Parathyroid adenoma (tissue), 2 donors: ENCODE results near the gene RNF214.

Experiments
- H2AFZ ChIP-seq: fragments of 300-600 bp; sonication (generic); one replicate; pipeline ENCODE4 v1.7.0; 2017; ENCODE audit warnings: antibody characterized with exemption, mild to moderate bottlenecking
- H3K27ac ChIP-seq: fragments of 300-600 bp; sonication (generic); one replicate; pipeline ENCODE4 v1.7.0; 2017
- H3K27me3 ChIP-seq: fragments of 300-600 bp; sonication (generic); one replicate; pipeline ENCODE4 v1.7.0; 2017; ENCODE audit warnings: low read length; ENCODE audit not compliant: control insufficient read depth, insufficient read depth
- H3K36me3 ChIP-seq: fragments of 300-600 bp; sonication (generic); one replicate; pipeline ENCODE4 v1.7.0; 2017; ENCODE audit warnings: low read length; ENCODE audit not compliant: control insufficient read depth, insufficient read depth
- H3K4me1 ChIP-seq: fragments of 300-600 bp; sonication (generic); one replicate; pipeline ENCODE4 v1.7.0; 2017; ENCODE audit warnings: control low read depth
- H3K4me2 ChIP-seq: fragments of 300-600 bp; sonication (generic); one replicate; pipeline ENCODE4 v1.7.0; 2017; ENCODE audit warnings: low read length
- H3K4me3 ChIP-seq: fragments of 300-600 bp; sonication (generic); one replicate; pipeline ENCODE4 v1.7.0; 2017; ENCODE audit warnings: low read depth, low read length
- H3K79me2 ChIP-seq: fragments of 300-600 bp; sonication (generic); one replicate; pipeline ENCODE4 v1.7.0; 2017; ENCODE audit warnings: control low read depth
- H3K9ac ChIP-seq: fragments of 300-600 bp; sonication (generic); one replicate; pipeline ENCODE4 v1.7.0; 2017; ENCODE audit warnings: mild to moderate bottlenecking
- H3K9me3 ChIP-seq: fragments of 300-600 bp; sonication (generic); one replicate; pipeline ENCODE4 v1.7.0; 2017; ENCODE audit warnings: low read length; ENCODE audit not compliant: control insufficient read depth
- CTCF ChIP-seq: fragments of 300-600 bp; sonication (generic); IDR thresholded peaks from one replicate; pipeline ENCODE4 v1.7.0; 2017; ENCODE audit warnings: antibody characterized with exemption, mild to moderate bottlenecking
- donor health status: primary hyperparathyroidism.

Gene RNF214

GRCh38 chr11:117278347-117278746 is 45.9 kb downstream of the RNF214 start:
- H3K27ac ChIP-seq, result no peak overlapping the region
- H3K9ac ChIP-seq, result no peak overlapping the region
- H3K36me3 ChIP-seq, result no peaks in the 10 kb centered on the region
- H3K4me3 ChIP-seq, result no peak overlapping the region
- no peaks in the 10 kb centered on the region for H3K9me3 ChIP-seq
- no peaks in the 10 kb centered on the region for H3K27me3 ChIP-seq
- H3K4me1 ChIP-seq, result no peaks in the 10 kb centered on the region
- no peak overlapping the region for H3K4me2 ChIP-seq
- H3K79me2 ChIP-seq, result no peaks in the 10 kb centered on the region
- H2AFZ ChIP-seq, result no peak overlapping the region
- TF ChIP-seq CTCF, result no peak

GRCh38 chr11:117279711-117280376 is 47.4 kb downstream of the RNF214 start:
- no peak overlapping the region for H2AFZ ChIP-seq

GRCh38 chr11:117281159-117281558 is 48.7 kb downstream of the RNF214 start:
- H3K27me3 ChIP-seq, result no peaks in the 10 kb centered on the region
- H3K9me3 ChIP-seq, result no peaks in the 10 kb centered on the region
- H3K79me2 ChIP-seq, result no peaks in the 10 kb centered on the region
- no peaks in the 10 kb centered on the region for H3K36me3 ChIP-seq
- H3K4me2 ChIP-seq, result no peak overlapping the region
- no peak overlapping the region for H3K9ac ChIP-seq
- H3K4me1 ChIP-seq, result no peaks in the 10 kb centered on the region
- no peak for TF ChIP-seq CTCF
- H3K27ac ChIP-seq, result no peak overlapping the region
- H3K4me3 ChIP-seq, result no peak overlapping the region
- H2AFZ ChIP-seq, result no peak overlapping the region

More at GRCh38 chr11:117279711-117280376, 47.4 kb downstream of the RNF214 start:
- H3K9ac ChIP-seq, result no peak overlapping the region
- no peak overlapping the region for H3K4me2 ChIP-seq
- no peak for TF ChIP-seq CTCF
- no peaks in the 10 kb centered on the region for H3K27me3 ChIP-seq
- no peaks in the 10 kb centered on the region for H3K79me2 ChIP-seq
- no peaks in the 10 kb centered on the region for H3K9me3 ChIP-seq
- no peaks in the 10 kb centered on the region for H3K36me3 ChIP-seq
- no peak overlapping the region for H3K27ac ChIP-seq
- no peak overlapping the region for H3K4me3 ChIP-seq
- no peaks in the 10 kb centered on the region for H3K4me1 ChIP-seq

GRCh38 chr11:117281869-117282268 is 49.4 kb downstream of the RNF214 start:
- H3K4me2 ChIP-seq, result no peak overlapping the region
- H2AFZ ChIP-seq, result no peak overlapping the region
- H3K4me3 ChIP-seq, result no peak overlapping the region
- H3K9me3 ChIP-seq, result no peaks in the 10 kb centered on the region
- no peaks in the 10 kb centered on the region for H3K79me2 ChIP-seq
- H3K27me3 ChIP-seq, result no peaks in the 10 kb centered on the region
- no peak overlapping the region for H3K27ac ChIP-seq
- TF ChIP-seq CTCF, result no peak
- no peaks in the 10 kb centered on the region for H3K4me1 ChIP-seq
- H3K9ac ChIP-seq, result no peak overlapping the region
- H3K36me3 ChIP-seq, result no peaks in the 10 kb centered on the region

- no peaks in the 10 kb centered on the region for H3K4me1 ChIP-seq
- H3K9me3 ChIP-seq, result no peaks in the 10 kb centered on the region
- H3K79me2 ChIP-seq, result no peaks in the 10 kb centered on the region
- H3K27me3 ChIP-seq, result no peaks in the 10 kb centered on the region
- no peak overlapping the region for H3K9ac ChIP-seq
- H2AFZ ChIP-seq, result no peak overlapping the region
- H3K4me2 ChIP-seq, result no peak overlapping the region
- TF ChIP-seq CTCF, result no peak
- no peaks in the 10 kb centered on the region for H3K36me3 ChIP-seq
- no peak overlapping the region for H3K27ac ChIP-seq
- H3K4me3 ChIP-seq, result no peak overlapping the region
Observed at GRCh38 chr11:117282956-117283355, 50.5 kb downstream of the RNF214 start.
